Uterus (tissue), 4 donors: ENCODE data around the gene ARHGAP5. TPM values are rescaled to one million over a fixed set of nuclear protein-coding genes. Genes with fewer than 3 reads are reported as not detected.

ENCODE experiments used
- DNase-seq, 2 donors: peaks; one replicate each; pipeline ENCODE4 v3.0.0-alpha.2; 2019 to 2020
- H3K27ac ChIP-seq, 2 donors: fragments of 200-600 bp; sonication (generic); 1 replicate in 1 of 2; 2 replicates in 1 of 2; pipeline ENCODE4 v1.5.1; 2016 to 2018
- H3K27me3 ChIP-seq, 2 donors: fragments of 200-600 bp; sonication (generic); one replicate each; pipeline ENCODE4 v1.5.1; 2018 to 2019; ENCODE audit warnings: control low read depth in 1 of 2
- H3K36me3 ChIP-seq, 2 donors: fragments of 200-600 bp; sonication (generic); one replicate each; pipeline ENCODE4 v1.5.1; 2019; ENCODE audit warnings: control low read depth in 1 of 2
- H3K4me1 ChIP-seq, 2 donors: fragments of 200-600 bp; sonication (generic); one replicate each; pipeline ENCODE4 v1.5.1; 2018 to 2019; ENCODE audit warnings: control low read depth in 1 of 2
- H3K4me3 ChIP-seq, 2 donors: fragments of 200-600 bp; sonication (generic); 1 replicate in 1 of 2; 2 replicates in 1 of 2; pipeline ENCODE4 v1.5.1; 2018 to 2019; ENCODE audit warnings: mild to moderate bottlenecking in 1 of 2
- H3K9me3 ChIP-seq, 2 donors: fragments of 200-600 bp; sonication (generic); one replicate each; pipeline ENCODE4 v1.5.1; 2019; ENCODE audit warnings: control low read depth in 1 of 2
- CTCF ChIP-seq, 4 experiments: fragments of 200-600 bp in 2 of 4; fragments of 450-650 bp in 2 of 4; sonication (generic) in 2 of 4; IDR thresholded peaks; one replicate each; pipeline ENCODE4 v1.5.1; 2016 to 2019; ENCODE audit warnings: antibody characterized with exemption in 4 of 4, mild to moderate bottlenecking in 2 of 4, moderate library complexity in 1 of 4
- POLR2A ChIP-seq, 2 donors: fragments of 450-650 bp; IDR thresholded peaks; one replicate each; pipeline ENCODE4 v1.6.1; 2016; ENCODE audit warnings: antibody characterized with exemption in 2 of 2, mild to moderate bottlenecking in 1 of 2, moderate library complexity in 1 of 2
- intact Hi-C: fragments of 100-400 bp; cut with DNase I; formaldehyde crosslinking; loops from one replicate; pipeline ENCODE4 v1.15.1; 2023; ENCODE audit warnings: low total_unique reads
- total RNA-seq, 4 donors: library from RNA; depleted of rRNA in 3 of 4; stranded (reverse); fragments of >200 nt in 3 of 4; gene quantifications; one replicate each; pipeline versions ENCODE4 v1.1.0 to v1.2.4, GENCODE V29; 2014 to 2023
- donor health status: DM: yes; HTN: yes; CAD: no.

ARHGAP5 gene
- total RNA-seq, 4 donors from 2014 or later, result 83.8 to 298 (median 159) TPM

GRCh38 chr14:32079264-32079663 lies 2.2 kb downstream of the ARHGAP5 start:
- H3K36me3 ChIP-seq, result no peaks in the 10 kb centered on the region
- H3K27me3 ChIP-seq, result no peaks in the 10 kb centered on the region
- TF ChIP-seq CTCF (IDR thresholded peaks at IDR 0.05), result no peak
- no peak for TF ChIP-seq POLR2A (IDR thresholded peaks at IDR 0.05)
- no peaks in the 10 kb centered on the region for H3K9me3 ChIP-seq
- intact Hi-C loops, result loop anchor here (10.0 kb wide), 1 partner anchor 176 kb away; no protein-coding TSS in a partner anchor
- H3K4me1 ChIP-seq, result peaks cover 0 to 6% of the 10 kb centered on the region in 2 donors
- no peak overlapping the region for H3K27ac ChIP-seq
- no peak for DNase-seq
- H3K4me3 ChIP-seq, result peak overlapping the region in 1 of 2 donors; percentile 65

- no peaks in the 10 kb centered on the region for H3K36me3 ChIP-seq
- peaks cover 0 to 6% of the 10 kb centered on the region in 2 donors for H3K4me1 ChIP-seq
- H3K27me3 ChIP-seq, result no peaks in the 10 kb centered on the region
- intact Hi-C loops, result no loop called here
- no peak for TF ChIP-seq POLR2A (IDR thresholded peaks at IDR 0.05)
- H3K9me3 ChIP-seq, result no peaks in the 10 kb centered on the region
- no peak overlapping the region for H3K27ac ChIP-seq
- no peak overlapping the region for H3K4me3 ChIP-seq
- no peak for DNase-seq
Observed at GRCh38 chr14:32080001-32080510, 3.0 kb downstream of the ARHGAP5 start.

GRCh38 chr14:32081901-32082300 lies 4.8 kb downstream of the ARHGAP5 start:
- H3K36me3 ChIP-seq, result no peaks in the 10 kb centered on the region
- H3K27me3 ChIP-seq, result no peaks in the 10 kb centered on the region
- no peak for DNase-seq
- no peaks in the 10 kb centered on the region for H3K9me3 ChIP-seq
- H3K4me1 ChIP-seq, result peaks cover 0 to 6% of the 10 kb centered on the region in 2 donors
- no peak for TF ChIP-seq CTCF (IDR thresholded peaks at IDR 0.05)
- TF ChIP-seq POLR2A (IDR thresholded peaks at IDR 0.05), result no peak
- no peak overlapping the region for H3K27ac ChIP-seq
- intact Hi-C loops, result no loop called here
- no peak overlapping the region for H3K4me3 ChIP-seq

GRCh38 chr14:32083315-32083624 lies 6.2 kb downstream of the ARHGAP5 start:
- TF ChIP-seq POLR2A (IDR thresholded peaks at IDR 0.05), result no peak
- no peak for TF ChIP-seq CTCF (IDR thresholded peaks at IDR 0.05)
- Histone ChIP-seq H3K9me3 (no peaks in the 10 kb centered on the region), H3K27ac (no peak overlapping the region), H3K36me3 (no peaks in the 10 kb centered on the region), H3K27me3 (no peaks in the 10 kb centered on the region), H3K4me3 (no peak overlapping the region), H3K4me1 (peaks cover 0 to 6% of the 10 kb centered on the region in 2 donors)
- DNase-seq, result no peak
- intact Hi-C loops, result no loop called here

- TF ChIP-seq CTCF (IDR thresholded peaks at IDR 0.05), result no peak
- TF ChIP-seq POLR2A (IDR thresholded peaks at IDR 0.05), result no peak
- no peak overlapping the region for H3K27ac ChIP-seq
- no peak overlapping the region for H3K4me3 ChIP-seq
- H3K36me3 ChIP-seq, result no peaks in the 10 kb centered on the region
- H3K27me3 ChIP-seq, result no peaks in the 10 kb centered on the region
- peaks cover 0 to 6% of the 10 kb centered on the region in 2 donors for H3K4me1 ChIP-seq
- no peaks in the 10 kb centered on the region for H3K9me3 ChIP-seq
- DNase-seq, result no peak
- intact Hi-C loops, result no loop called here
Observed at GRCh38 chr14:32083789-32084188, 6.7 kb downstream of the ARHGAP5 start.
